Mesothelial cell of epicardium (in vitro differentiated cells): ENCODE results near the gene RALGAPA2. TPM values are rescaled to one million over a fixed set of nuclear protein-coding genes. Genes with fewer than 3 reads are reported as not detected.
"Not testable (repeated sequence)": the region's sequence is repeated elsewhere in the genome, so short reads cannot be mapped to it uniquely, and the experiment has no call there.

ENCODE experiments used
- DNase-seq, 2 experiments: peaks; one replicate each; pipeline ENCODE4 v3.0.0; 2021; ENCODE audit warnings: low spot score in 2 of 2; ENCODE audit not compliant: unreplicated experiment in 2 of 2
- H3K27ac Mint-ChIP-seq: 2 replicates; pipeline ENCODE4 v1.8.0; 2021; ENCODE audit warnings: mixed read lengths
- H3K27me3 Mint-ChIP-seq: 2 replicates; pipeline ENCODE4 v1.8.0; 2021; ENCODE audit warnings: low read depth, mixed read lengths
- H3K36me3 Mint-ChIP-seq: 2 replicates; pipeline ENCODE4 v1.8.0; 2021; ENCODE audit warnings: mixed read lengths
- H3K4me1 Mint-ChIP-seq: 2 replicates; pipeline ENCODE4 v1.8.0; 2021; ENCODE audit warnings: mixed read lengths
- H3K4me3 Mint-ChIP-seq: 2 replicates; pipeline ENCODE4 v1.8.0; 2021; ENCODE audit warnings: mild to moderate bottlenecking, moderate library complexity, mixed read lengths
- H3K9me3 Mint-ChIP-seq: 2 replicates; pipeline ENCODE4 v1.8.0; 2021; ENCODE audit warnings: mixed read lengths
- CTCF ChIP-seq: fragments of 200-600 bp; sonication (generic); IDR thresholded peaks from one replicate; pipeline ENCODE4 v1.5.0; 2021; ENCODE audit warnings: antibody characterized with exemption; ENCODE audit not compliant: unreplicated experiment
- total RNA-seq: library from RNA; stranded (reverse); gene quantifications from 3 replicates; pipeline ENCODE4 v1.2.1, GENCODE V29; 2021

The RALGAPA2 gene
- total RNA-seq, 1 donor from 2014 or later, result 27.5 TPM

GRCh38 chr20:20363434-20363798 is 349.0 kb downstream of the RALGAPA2 start:
- no peak overlapping the region for H3K4me3 Mint-ChIP-seq
- no peaks in the 10 kb centered on the region for H3K9me3 Mint-ChIP-seq
- no peak for DNase-seq
- peaks cover 87% of the 10 kb centered on the region for H3K27me3 Mint-ChIP-seq
- TF ChIP-seq CTCF, result no peak
- H3K27ac Mint-ChIP-seq, result no peak overlapping the region
- H3K4me1 Mint-ChIP-seq, result peaks cover 5% of the 10 kb centered on the region
- no peaks in the 10 kb centered on the region for H3K36me3 Mint-ChIP-seq

DNA sequence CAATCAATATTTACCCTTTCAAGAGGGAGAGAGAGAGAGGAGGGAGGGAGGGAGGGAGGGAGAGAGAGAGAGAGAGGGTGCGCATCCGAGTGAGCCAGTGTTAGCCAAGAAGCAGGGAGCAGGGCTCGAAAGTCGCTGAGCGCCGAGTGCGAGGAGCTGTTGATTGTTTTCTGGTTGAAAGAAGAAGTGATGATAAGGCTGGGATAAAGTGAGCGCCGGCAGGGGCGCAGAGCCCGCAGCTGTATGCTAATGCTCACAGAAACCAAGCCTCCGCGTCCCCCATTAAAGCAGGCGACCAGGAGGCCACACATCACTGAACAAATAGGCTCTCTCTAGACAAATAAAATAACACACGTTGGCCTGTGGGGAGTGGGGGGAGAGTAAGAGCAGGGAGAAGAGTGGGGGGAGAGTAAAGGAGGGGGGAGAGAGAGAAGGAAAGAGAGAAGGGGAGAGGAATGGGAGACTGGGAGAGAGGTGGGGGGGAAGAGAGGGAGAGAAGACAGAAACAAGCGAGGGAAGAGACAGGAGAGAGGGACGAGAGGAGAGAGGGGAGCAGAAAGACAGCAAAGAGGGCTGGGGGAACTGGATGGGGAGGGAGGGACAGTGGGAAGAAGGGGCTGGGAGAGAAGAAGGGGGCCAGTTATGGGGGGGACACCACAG is 349.5 kb downstream of the RALGAPA2 start:
- TF ChIP-seq CTCF, result no peak
- Mint-ChIP-seq H3K27ac (no peak overlapping the region), H3K27me3 (peaks cover 93% of the 10 kb centered on the region), H3K4me1 (peaks cover 5% of the 10 kb centered on the region), H3K36me3 (no peaks in the 10 kb centered on the region), H3K4me3 (no peak overlapping the region), H3K9me3 (no peaks in the 10 kb centered on the region)
- no peak for DNase-seq

GRCh38 chr20:20360464-20360863 is 352.0 kb downstream of the RALGAPA2 start:
- Mint-ChIP-seq H3K27me3 (peaks cover 71% of the 10 kb centered on the region), H3K4me3 (no peak overlapping the region), H3K27ac (no peak overlapping the region), H3K4me1 (peaks cover 1% of the 10 kb centered on the region), H3K36me3 (no peaks in the 10 kb centered on the region), H3K9me3 (no peaks in the 10 kb centered on the region)
- DNase-seq, result no peak
- TF ChIP-seq CTCF, result peak; percentile 64

DNA sequence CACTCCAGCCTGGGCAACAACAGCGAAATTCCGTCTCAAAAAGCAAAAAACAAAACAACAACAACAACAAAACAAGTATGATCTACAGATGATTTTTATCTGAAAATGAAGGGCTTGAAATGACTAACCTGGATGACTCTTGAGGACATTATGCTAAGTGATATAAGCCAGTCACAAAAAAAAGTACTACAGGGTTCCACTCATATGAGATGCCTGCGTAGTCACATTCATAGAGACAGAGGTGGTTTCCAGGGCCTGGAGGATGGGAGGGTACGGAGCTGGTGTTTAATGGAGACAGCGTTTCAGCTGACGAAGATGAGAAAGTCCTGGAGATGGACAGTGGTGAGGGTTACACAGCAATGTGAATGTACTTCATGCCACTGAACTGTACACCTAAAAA is 352.8 kb downstream of the RALGAPA2 start:
- Mint-ChIP-seq H3K27ac (no peak overlapping the region), H3K27me3 (peaks cover 62% of the 10 kb centered on the region), H3K9me3 (peaks cover 3% of the 10 kb centered on the region), H3K4me1 (peaks cover 1% of the 10 kb centered on the region), H3K4me3 (no peak overlapping the region), H3K36me3 (peaks cover 2% of the 10 kb centered on the region)
- TF ChIP-seq CTCF, result no peak
- no peak for DNase-seq

- Mint-ChIP-seq H3K4me3 (no peak overlapping the region), H3K27me3 (peaks cover 56% of the 10 kb centered on the region), H3K27ac (no peak overlapping the region), H3K36me3 (peaks cover 5% of the 10 kb centered on the region), H3K4me1 (peaks cover 1% of the 10 kb centered on the region), H3K9me3 (peaks cover 7% of the 10 kb centered on the region)
- no peak for DNase-seq
- no peak for TF ChIP-seq CTCF
These were observed 353.6 kb downstream of the RALGAPA2 start for GRCh38 chr20:20358801-20359200.

DNA sequence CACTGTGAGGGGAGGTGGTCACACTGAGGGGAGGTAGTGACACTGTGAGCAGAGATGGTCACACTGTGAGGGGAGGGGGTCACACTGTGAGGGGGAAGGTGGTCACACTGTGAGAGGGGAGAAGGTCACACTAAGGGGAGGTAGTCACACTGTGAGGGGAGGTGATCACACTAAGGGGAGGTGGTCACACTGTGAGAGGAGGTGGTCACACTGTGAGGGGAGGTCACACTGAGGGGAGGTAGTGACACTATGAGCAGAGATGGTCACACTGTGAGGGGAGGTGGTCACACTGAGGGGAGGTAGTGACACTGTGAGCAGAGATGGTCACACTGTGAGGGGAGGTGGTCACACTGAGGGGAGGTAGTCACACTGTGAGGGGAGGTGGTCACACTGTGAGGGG is 356.9 kb downstream of the RALGAPA2 start:
- H3K4me3 Mint-ChIP-seq, H3K4me1 Mint-ChIP-seq, DNase-seq, H3K27ac Mint-ChIP-seq, H3K36me3 Mint-ChIP-seq: not testable (repeated sequence)
- H3K27me3 Mint-ChIP-seq, result peaks cover 32% of the 10 kb centered on the region
- peaks cover 15% of the 10 kb centered on the region for H3K9me3 Mint-ChIP-seq
